ENCODE results near the gene GTF2A1L. TPM values are rescaled to one million over a fixed set of nuclear protein-coding genes. Genes with fewer than 3 reads are reported as not detected.

Gene GTF2A1L
- total RNA-seq, 2 experiments from 2014 or later, result not detected

DNA sequence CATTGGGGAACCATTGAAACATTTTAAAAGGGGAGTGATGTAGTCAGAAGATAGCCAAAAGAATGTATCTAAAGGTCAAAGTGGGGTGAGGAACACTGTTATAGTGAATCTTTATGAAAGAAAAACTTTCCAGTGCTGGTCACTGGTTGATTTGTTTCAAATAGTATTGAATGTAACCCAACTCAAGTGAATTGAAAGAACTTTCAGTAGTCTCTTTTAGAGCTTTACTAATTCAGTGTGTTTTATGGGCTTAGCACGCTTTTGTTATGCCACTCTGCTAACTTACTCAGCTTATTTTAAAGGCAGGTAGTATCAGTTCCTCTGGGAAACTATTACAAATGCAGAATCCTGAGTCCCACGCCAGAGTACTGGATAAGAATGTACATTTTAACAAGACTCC is 57.3 kb downstream of the GTF2A1L start:
- Histone ChIP-seq H3K4me3 (ENCODE audit: low read depth, low read length, poor library complexity, severe bottlenecking) (no peak overlapping the region), H3K36me3 (ENCODE audit: insufficient read depth, low read length) (no peaks in the 10 kb centered on the region), H3K9me3 (ENCODE audit: low read length) (no peaks in the 10 kb centered on the region), H3K4me2 (ENCODE audit: low read length) (no peak overlapping the region), H2AFZ (ENCODE audit: low read length) (no peak overlapping the region), H4K20me1 (ENCODE audit: insufficient read depth, low read length) (no peaks in the 10 kb centered on the region), H3K4me1 (ENCODE audit: insufficient read depth, low read length, poor library complexity, severe bottlenecking) (no peaks in the 10 kb centered on the region), H3K79me2 (ENCODE audit: insufficient read depth, low read depth, low read length) (no peaks in the 10 kb centered on the region), H3K27ac (ENCODE audit: low read depth, low read length, poor library complexity, severe bottlenecking) (no peak overlapping the region), H3K9me2 (ENCODE audit: insufficient read depth, low read length) (no peaks in the 10 kb centered on the region)
- CTCF ChIA-PET (ENCODE audit: unreplicated experiment), result no interaction called here
- no peak for DNase-seq (ENCODE audit: low spot score)
- TF ChIP-seq EZH2phosphoT487 (IDR thresholded peaks at IDR 0.05; ENCODE audit: borderline replicate concordance, low read depth, low read length), result no peak
- TF ChIP-seq, protein P1, sequence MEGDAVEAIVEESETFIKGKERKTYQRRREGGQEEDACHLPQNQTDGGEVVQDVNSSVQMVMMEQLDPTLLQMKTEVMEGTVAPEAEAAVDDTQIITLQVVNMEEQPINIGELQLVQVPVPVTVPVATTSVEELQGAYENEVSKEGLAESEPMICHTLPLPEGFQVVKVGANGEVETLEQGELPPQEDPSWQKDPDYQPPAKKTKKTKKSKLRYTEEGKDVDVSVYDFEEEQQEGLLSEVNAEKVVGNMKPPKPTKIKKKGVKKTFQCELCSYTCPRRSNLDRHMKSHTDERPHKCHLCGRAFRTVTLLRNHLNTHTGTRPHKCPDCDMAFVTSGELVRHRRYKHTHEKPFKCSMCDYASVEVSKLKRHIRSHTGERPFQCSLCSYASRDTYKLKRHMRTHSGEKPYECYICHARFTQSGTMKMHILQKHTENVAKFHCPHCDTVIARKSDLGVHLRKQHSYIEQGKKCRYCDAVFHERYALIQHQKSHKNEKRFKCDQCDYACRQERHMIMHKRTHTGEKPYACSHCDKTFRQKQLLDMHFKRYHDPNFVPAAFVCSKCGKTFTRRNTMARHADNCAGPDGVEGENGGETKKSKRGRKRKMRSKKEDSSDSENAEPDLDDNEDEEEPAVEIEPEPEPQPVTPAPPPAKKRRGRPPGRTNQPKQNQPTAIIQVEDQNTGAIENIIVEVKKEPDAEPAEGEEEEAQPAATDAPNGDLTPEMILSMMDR (conservative IDR thresholded peaks at IDR 0.05; ENCODE audit: low read length), result no peak
- POLR2A ChIA-PET, result no interaction called here
- intact Hi-C loops (cut with micrococcal nuclease; ENCODE audit: unreplicated experiment), result no loop called here
- no TSS peak for BruUV-seq (replicated peaks)

DNA sequence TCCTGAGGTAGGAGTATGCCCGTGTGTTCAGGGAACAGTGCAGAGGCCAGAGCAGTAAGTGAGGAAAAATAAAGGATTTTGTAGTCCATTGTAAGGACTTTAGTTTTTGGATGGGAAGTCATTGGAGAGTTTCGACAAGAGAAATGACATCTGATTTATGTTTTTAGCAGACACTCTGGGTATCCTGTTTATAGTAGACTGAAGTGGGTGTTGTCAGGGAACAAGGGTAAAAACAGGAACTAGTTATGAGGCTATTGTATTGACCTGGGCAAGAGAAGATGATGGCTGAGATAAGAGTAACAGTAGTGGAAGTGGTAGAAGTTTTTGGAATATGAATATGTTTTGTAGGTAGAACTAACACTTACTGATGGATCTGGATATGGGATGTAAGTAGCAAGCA is 59.8 kb downstream of the GTF2A1L start:
- Histone ChIP-seq H2AFZ (ENCODE audit: low read length) (no peak overlapping the region), H3K9me3 (ENCODE audit: low read length) (no peaks in the 10 kb centered on the region), H3K4me2 (ENCODE audit: low read length) (no peak overlapping the region), H3K4me3 (ENCODE audit: low read depth, low read length, poor library complexity, severe bottlenecking) (no peak overlapping the region), H3K9me2 (ENCODE audit: insufficient read depth, low read length) (no peaks in the 10 kb centered on the region), H3K79me2 (ENCODE audit: insufficient read depth, low read depth, low read length) (no peaks in the 10 kb centered on the region), H3K36me3 (ENCODE audit: insufficient read depth, low read length) (no peaks in the 10 kb centered on the region), H3K27ac (ENCODE audit: low read depth, low read length, poor library complexity, severe bottlenecking) (no peak overlapping the region), H3K4me1 (ENCODE audit: insufficient read depth, low read length, poor library complexity, severe bottlenecking) (no peaks in the 10 kb centered on the region), H4K20me1 (ENCODE audit: insufficient read depth, low read length) (no peaks in the 10 kb centered on the region)
- ChIA-PET CTCF (ENCODE audit: unreplicated experiment) (no interaction called here), POLR2A (no interaction called here)
- TF ChIP-seq, protein P1 (conservative IDR thresholded peaks at IDR 0.05; ENCODE audit: low read length), result no peak
- no peak for TF ChIP-seq EZH2phosphoT487 (IDR thresholded peaks at IDR 0.05; ENCODE audit: borderline replicate concordance, low read depth, low read length)
- intact Hi-C loops (cut with micrococcal nuclease; ENCODE audit: unreplicated experiment), result no loop called here
- DNase-seq (ENCODE audit: low spot score), result no peak
- no TSS peak for BruUV-seq (replicated peaks)

DNA sequence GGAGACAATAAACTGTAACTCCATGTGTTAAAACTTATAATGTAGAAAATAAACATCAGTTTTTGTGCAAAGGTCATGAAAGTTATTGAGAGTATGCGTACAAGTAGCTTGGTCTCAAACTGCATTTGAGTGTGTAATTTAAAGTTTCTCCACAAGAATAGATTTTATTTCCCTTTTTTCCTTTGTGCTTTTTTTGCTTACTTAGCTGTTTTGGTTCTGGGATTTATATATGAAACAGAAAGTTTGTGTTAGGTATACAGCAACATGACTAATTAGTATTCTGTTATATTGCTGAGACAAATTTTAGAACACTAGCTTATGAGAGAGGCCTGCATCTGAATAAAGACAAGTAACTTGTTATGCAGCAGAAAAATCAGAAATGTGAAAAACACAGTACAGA is 67.5 kb downstream of the GTF2A1L start:
- no peaks in the 10 kb centered on the region for H3K9me3 ChIP-seq (ENCODE audit: low read length)
- no peak overlapping the region for H3K27ac ChIP-seq (ENCODE audit: low read depth, low read length, poor library complexity, severe bottlenecking)
- ChIA-PET POLR2A (interaction anchor here (0.5 to 1.1 kb wide), 2 partner anchors 10 to 471 kb away, joined by 3 read pairs; no protein-coding TSS in a partner anchor), CTCF (ENCODE audit: unreplicated experiment) (no interaction called here)
- no peak overlapping the region for H3K4me3 ChIP-seq (ENCODE audit: low read depth, low read length, poor library complexity, severe bottlenecking)
- H3K36me3 ChIP-seq (ENCODE audit: insufficient read depth, low read length), result no peaks in the 10 kb centered on the region
- TF ChIP-seq, protein P1 (conservative IDR thresholded peaks at IDR 0.05; ENCODE audit: low read length), result no peak
- TF ChIP-seq EZH2phosphoT487 (IDR thresholded peaks at IDR 0.05; ENCODE audit: borderline replicate concordance, low read depth, low read length), result no peak
- H3K9me2 ChIP-seq (ENCODE audit: insufficient read depth, low read length), result no peaks in the 10 kb centered on the region
- no peak overlapping the region for H2AFZ ChIP-seq (ENCODE audit: low read length)
- intact Hi-C loops (cut with micrococcal nuclease; ENCODE audit: unreplicated experiment), result no loop called here
- no peak for DNase-seq (ENCODE audit: low spot score)
- no peaks in the 10 kb centered on the region for H3K4me1 ChIP-seq (ENCODE audit: insufficient read depth, low read length, poor library complexity, severe bottlenecking)
- H4K20me1 ChIP-seq (ENCODE audit: insufficient read depth, low read length), result no peaks in the 10 kb centered on the region
- no peak overlapping the region for H3K4me2 ChIP-seq (ENCODE audit: low read length)
- BruUV-seq (replicated peaks), result no TSS peak
- H3K79me2 ChIP-seq (ENCODE audit: insufficient read depth, low read depth, low read length), result no peaks in the 10 kb centered on the region
